DOHH2 (cell line): ENCODE data around the gene SAMD4B.

Experiments
- H3F3A ChIP-seq: fragments of 200-600 bp; sonication (generic), shearing (Covaris generic); 2 replicates; pipeline ENCODE4 v1.6.0; 2016; ENCODE audit warnings: antibody characterized with exemption, mild to moderate bottlenecking; ENCODE audit not compliant: control insufficient read depth, insufficient read depth
- H3K27ac ChIP-seq: fragments of 200-600 bp; sonication (generic); 2 replicates; pipeline ENCODE4 v1.5.1; 2014; ENCODE audit warnings: low read depth, mild to moderate bottlenecking, low read length, moderate library complexity
- H3K27me3 ChIP-seq: fragments of 200-600 bp; sonication (generic); 2 replicates; pipeline ENCODE4 v1.6.1; 2014; ENCODE audit warnings: mild to moderate bottlenecking, low read length, mixed read lengths; ENCODE audit not compliant: control insufficient read depth
- H3K36me3 ChIP-seq: fragments of 200-600 bp; sonication (generic); 2 replicates; pipeline ENCODE4 v1.6.1; 2014; ENCODE audit warnings: mild to moderate bottlenecking, low read length, moderate library complexity, mixed read lengths; ENCODE audit not compliant: control insufficient read depth
- H3K4me1 ChIP-seq: fragments of 200-600 bp; sonication (generic); 2 replicates; pipeline ENCODE4 v1.6.1; 2014; ENCODE audit warnings: mild to moderate bottlenecking, low read length, mixed read lengths; ENCODE audit not compliant: control insufficient read depth
- H3K4me2 ChIP-seq: fragments of 200-600 bp; sonication (generic); 2 replicates; pipeline ENCODE4 v1.6.0; 2014; ENCODE audit warnings: mild to moderate bottlenecking, low read length, moderate library complexity
- H3K4me3 ChIP-seq: fragments of 200-600 bp; sonication (generic); 2 replicates; pipeline ENCODE4 v1.5.1; 2014; ENCODE audit warnings: mild to moderate bottlenecking, low read length, mixed read lengths
- H3K79me2 ChIP-seq: fragments of 200-600 bp; sonication (generic); 2 replicates; pipeline ENCODE4 v1.6.1; 2014; ENCODE audit warnings: mild to moderate bottlenecking, low read length, mixed read lengths; ENCODE audit not compliant: control insufficient read depth
- H3K9me2 ChIP-seq: fragments of 200-600 bp; sonication (generic); replicated peaks from 2 replicates; pipeline ENCODE4 v1.6.1; 2014; ENCODE audit warnings: mild to moderate bottlenecking, low read length, mixed read lengths; ENCODE audit not compliant: control insufficient read depth
- H3K9me3 ChIP-seq: fragments of 200-600 bp; sonication (generic); 2 replicates; pipeline ENCODE4 v1.6.1; 2014; ENCODE audit warnings: antibody characterized with exemption, low read length, mixed read lengths; ENCODE audit not compliant: control insufficient read depth, insufficient read depth
- H4K20me1 ChIP-seq: fragments of 200-600 bp; sonication (generic); 2 replicates; pipeline ENCODE4 v1.6.0; 2014; ENCODE audit warnings: low read depth, mild to moderate bottlenecking, antibody characterized with exemption, low read length, moderate library complexity; ENCODE audit not compliant: control insufficient read depth, insufficient read depth
- EZH2phosphoT487 ChIP-seq: fragments of 200-600 bp; sonication (generic); IDR thresholded peaks from 2 replicates; pipeline ENCODE4 v1.6.1; 2017; ENCODE audit warnings: borderline replicate concordance, mild to moderate bottlenecking, antibody characterized with exemption, low read length, moderate library complexity, mixed read lengths
- TF ChIP-seq, protein P1 (sequence below): fragments of 200-600 bp; sonication (generic); IDR thresholded peaks from one replicate; pipeline ENCODE4 v1.5.1; 2014; ENCODE audit warnings: antibody characterized with exemption, mild to moderate bottlenecking, low read depth, low read length; ENCODE audit not compliant: poor library complexity, severe bottlenecking

SAMD4B gene

DNA sequence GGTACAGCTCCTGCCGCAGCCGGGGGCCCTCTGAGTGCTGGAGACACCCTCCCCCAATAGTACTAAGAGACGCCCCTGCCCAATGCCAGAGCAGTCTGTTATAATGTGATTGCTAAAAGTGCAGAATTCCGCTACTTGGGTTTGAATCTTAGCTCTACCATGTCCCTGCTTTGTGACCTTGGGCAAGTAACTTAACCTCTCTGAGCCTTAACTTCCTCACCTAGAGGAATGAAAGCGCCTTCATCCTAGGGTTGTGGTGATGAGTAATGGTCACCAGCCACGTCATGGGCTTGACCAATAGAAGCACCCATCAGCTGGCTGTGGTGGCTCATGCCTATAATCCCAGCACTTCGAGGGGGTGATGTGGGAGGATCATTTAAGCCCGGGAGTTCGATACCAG lies 76.8 kb downstream of the SAMD4B start:
- Histone ChIP-seq H3K27me3 (no peaks in the 10 kb centered on the region), H3K79me2 (peaks cover 4% of the 10 kb centered on the region)

DNA sequence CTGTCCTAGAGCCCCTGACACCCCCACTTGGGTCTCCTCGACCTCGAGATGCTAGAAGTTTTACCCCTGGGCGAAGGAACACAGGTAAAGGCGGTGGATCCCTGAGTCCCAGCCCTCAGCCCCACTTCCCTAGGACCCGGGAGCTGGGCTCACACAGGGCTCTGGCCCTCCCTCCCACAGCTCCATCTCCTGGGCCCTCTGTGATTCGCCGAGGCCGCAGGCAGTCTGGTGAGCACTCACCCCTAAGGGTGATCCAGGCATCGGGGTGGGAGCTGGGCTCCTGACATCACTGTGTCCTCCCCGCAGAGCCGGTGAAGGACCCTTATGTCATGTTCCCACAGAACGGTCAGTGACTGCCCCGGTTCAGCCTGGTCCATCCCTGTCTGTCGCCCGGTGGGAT lies 78.5 kb downstream of the SAMD4B start:
- TF ChIP-seq EZH2phosphoT487, result no peak
- TF ChIP-seq, protein P1, sequence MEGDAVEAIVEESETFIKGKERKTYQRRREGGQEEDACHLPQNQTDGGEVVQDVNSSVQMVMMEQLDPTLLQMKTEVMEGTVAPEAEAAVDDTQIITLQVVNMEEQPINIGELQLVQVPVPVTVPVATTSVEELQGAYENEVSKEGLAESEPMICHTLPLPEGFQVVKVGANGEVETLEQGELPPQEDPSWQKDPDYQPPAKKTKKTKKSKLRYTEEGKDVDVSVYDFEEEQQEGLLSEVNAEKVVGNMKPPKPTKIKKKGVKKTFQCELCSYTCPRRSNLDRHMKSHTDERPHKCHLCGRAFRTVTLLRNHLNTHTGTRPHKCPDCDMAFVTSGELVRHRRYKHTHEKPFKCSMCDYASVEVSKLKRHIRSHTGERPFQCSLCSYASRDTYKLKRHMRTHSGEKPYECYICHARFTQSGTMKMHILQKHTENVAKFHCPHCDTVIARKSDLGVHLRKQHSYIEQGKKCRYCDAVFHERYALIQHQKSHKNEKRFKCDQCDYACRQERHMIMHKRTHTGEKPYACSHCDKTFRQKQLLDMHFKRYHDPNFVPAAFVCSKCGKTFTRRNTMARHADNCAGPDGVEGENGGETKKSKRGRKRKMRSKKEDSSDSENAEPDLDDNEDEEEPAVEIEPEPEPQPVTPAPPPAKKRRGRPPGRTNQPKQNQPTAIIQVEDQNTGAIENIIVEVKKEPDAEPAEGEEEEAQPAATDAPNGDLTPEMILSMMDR, result no peak
- Histone ChIP-seq H3K9me3 (no peaks in the 10 kb centered on the region), H3K27me3 (no peaks in the 10 kb centered on the region), H3K9me2 (no peaks in the 10 kb centered on the region), H4K20me1 (no peaks in the 10 kb centered on the region), H3K79me2 (no peaks in the 10 kb centered on the region), H3K27ac (no peak overlapping the region), H3K4me2 (no peak overlapping the region), H3K4me3 (no peak overlapping the region), H3K36me3 (peaks cover 9% of the 10 kb centered on the region), H3F3A (no peaks in the 10 kb centered on the region), H3K4me1 (no peaks in the 10 kb centered on the region)

More for the DNA sequence above, 76.8 kb downstream of the SAMD4B start:
- H3K4me1 ChIP-seq, result peaks cover 8% of the 10 kb centered on the region
- peaks cover 9% of the 10 kb centered on the region for H3K36me3 ChIP-seq
- no peaks in the 10 kb centered on the region for H3K9me2 ChIP-seq
- no peak overlapping the region for H3K4me3 ChIP-seq
- H3K27ac ChIP-seq, result no peak overlapping the region
- 0 out of 2 replicates have a peak, but pooled peaks cover under 1% of the 10 kb centered on the region for H3F3A ChIP-seq
- H3K4me2 ChIP-seq, result no peak overlapping the region
- no peaks in the 10 kb centered on the region for H3K9me3 ChIP-seq
- TF ChIP-seq, protein P1, result no peak
- TF ChIP-seq EZH2phosphoT487, result no peak
- peaks cover 2% of the 10 kb centered on the region; the same call in 1 of the 2 replicates for H4K20me1 ChIP-seq

DNA sequence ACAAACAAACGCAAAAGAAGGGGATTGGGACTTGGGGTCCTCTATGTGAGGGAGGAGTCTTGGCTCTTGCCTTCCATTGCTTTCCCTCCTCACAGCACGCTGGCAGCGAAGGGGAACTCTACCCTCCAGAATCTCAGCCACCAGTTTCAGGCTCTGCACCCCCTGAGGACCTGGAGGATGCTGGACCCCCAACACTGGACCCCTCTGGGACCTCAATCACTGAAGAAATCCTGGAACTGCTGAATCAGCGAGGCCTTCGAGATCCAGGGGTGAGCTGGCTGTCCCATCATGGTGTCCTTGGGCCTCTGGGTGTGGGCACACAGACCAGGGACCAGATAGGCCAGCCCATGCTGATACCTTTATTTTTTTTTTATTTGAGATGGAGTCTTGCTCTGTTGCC lies 79.8 kb downstream of the SAMD4B start:
- H3K27ac ChIP-seq, result no peak overlapping the region
- H3K4me1 ChIP-seq, result no peaks in the 10 kb centered on the region
- no peaks in the 10 kb centered on the region for H3K27me3 ChIP-seq
- no peaks in the 10 kb centered on the region for H4K20me1 ChIP-seq
- H3F3A ChIP-seq, result no peaks in the 10 kb centered on the region
- H3K9me3 ChIP-seq, result no peaks in the 10 kb centered on the region
- H3K4me2 ChIP-seq, result no peak overlapping the region
- H3K4me3 ChIP-seq, result no peak overlapping the region
- H3K79me2 ChIP-seq, result no peaks in the 10 kb centered on the region
- TF ChIP-seq EZH2phosphoT487, result no peak
- TF ChIP-seq, protein P1, result no peak
- H3K9me2 ChIP-seq, result no peaks in the 10 kb centered on the region
- peaks cover 9% of the 10 kb centered on the region for H3K36me3 ChIP-seq
